T-cell (primary cell): ENCODE measurements around the gene LCT. TPM values are rescaled to one million over a fixed set of nuclear protein-coding genes. Genes with fewer than 3 reads are reported as not detected.

Experiments used
- ATAC-seq, 4 experiments: fragments of 200-7000 bp in 3 of 4; fragments of 150-1000 bp in 1 of 4; cut with Tn5 transposase; replicated peaks in 1 of 4; 1 replicate in 3 of 4; 2 replicates in 1 of 4; pipeline ENCODE4 v1.10.0; 2021; ENCODE audit warnings: moderate library complexity in 3 of 4, mild to moderate bottlenecking in 2 of 4, moderate number of reproducible peaks in 1 of 4
- CTCF ChIA-PET, 2 donors: fragments of 300-600 bp; sonication (Branson Sonifier 250); formaldehyde crosslinking; loops; one replicate each; lab custom pipeline; 2022; ENCODE audit warnings: antibody characterized with exemption in 2 of 2; lab: Charles Lee
- POLR2A ChIA-PET, 2 donors: fragments of 300-600 bp; sonication (Branson Sonifier 250); formaldehyde crosslinking; loops; one replicate each; lab custom pipeline; 2022; ENCODE audit warnings: antibody characterized with exemption in 2 of 2; lab: Charles Lee
- DNase-seq, 35 experiments: peaks; one replicate each; pipeline versions ENCODE4 v3.0.0 to v3.0.0-alpha.2; 2013 to 2023
- H3K27ac ChIP-seq: one replicate; pipeline ENCODE4 v1.5.1; 2013; ENCODE audit warnings: low read length
- H3K27me3 ChIP-seq, 2 experiments: replicated peaks in 1 of 2; 1 replicate in 1 of 2; 2 replicates in 1 of 2; pipeline versions ENCODE4 v1.6.1 to v1.7.0; 2013; ENCODE audit warnings: low read length in 1 of 2, mixed read lengths in 1 of 2; ENCODE audit not compliant: control insufficient read depth in 2 of 2, insufficient read depth in 2 of 2; ENCODE audit errors: extremely low read depth in 1 of 2
- H3K36me3 ChIP-seq, 2 donors: 1 replicate in 1 of 2; 2 replicates in 1 of 2; pipeline versions ENCODE4 v1.6.1 to v1.7.0; 2013; ENCODE audit warnings: low read length in 1 of 2; ENCODE audit not compliant: control insufficient read depth in 2 of 2, insufficient read depth in 1 of 2; ENCODE audit errors: extremely low read depth in 1 of 2
- H3K4me1 ChIP-seq, 2 experiments: 1 replicate in 1 of 2; 2 replicates in 1 of 2; pipeline versions ENCODE4 v1.6.1 to v1.7.0; 2013; ENCODE audit warnings: low read length in 2 of 2, mixed read lengths in 1 of 2; ENCODE audit not compliant: insufficient read depth in 2 of 2, control insufficient read depth in 1 of 2; ENCODE audit errors: extremely low read depth in 1 of 2
- H3K4me3 ChIP-seq, 2 donors: 1 replicate in 1 of 2; 2 replicates in 1 of 2; pipeline versions ENCODE4 v1.5.1 to v1.7.0; 2013; ENCODE audit warnings: mild to moderate bottlenecking in 2 of 2, low read length in 1 of 2, moderate library complexity in 1 of 2; ENCODE audit not compliant: control insufficient read depth in 1 of 2; ENCODE audit errors: extremely low read depth in 1 of 2
- H3K9me3 ChIP-seq: 2 replicates; pipeline ENCODE4 v1.7.0; 2013
- H3K27ac Mint-ChIP-seq, 2 donors: one replicate each; pipeline ENCODE4 v1.8.0; 2020 to 2021; ENCODE audit warnings: mild to moderate bottlenecking in 2 of 2, mixed read lengths in 2 of 2
- H3K27me3 Mint-ChIP-seq, 2 donors: one replicate each; pipeline ENCODE4 v1.8.0; 2021 to 2022; ENCODE audit warnings: mixed read lengths in 2 of 2
- H3K36me3 Mint-ChIP-seq: one replicate; pipeline ENCODE4 v1.8.0; 2021; ENCODE audit warnings: mixed read lengths
- H3K4me1 Mint-ChIP-seq, 3 donors: one replicate each; pipeline ENCODE4 v1.8.0; 2020 to 2022; ENCODE audit warnings: mixed read lengths in 3 of 3, mild to moderate bottlenecking in 1 of 3
- H3K4me3 Mint-ChIP-seq, 3 donors: one replicate each; pipeline ENCODE4 v1.8.0; 2020 to 2022; ENCODE audit warnings: mild to moderate bottlenecking in 3 of 3, mixed read lengths in 3 of 3, moderate library complexity in 3 of 3
- H3K9me3 Mint-ChIP-seq, 3 donors: one replicate each; pipeline ENCODE4 v1.8.0; 2020 to 2022; ENCODE audit warnings: mixed read lengths in 3 of 3
- WGBS: methylation state at CpG from one replicate; pipeline ENCODE4 v1.1.5; 2013; ENCODE audit warnings: missing lambda C conversion rate; ENCODE audit not compliant: insufficient coverage; 5-methylcytosine and 5-hydroxymethylcytosine counted together
- total RNA-seq, 35 experiments: library from RNA in 6 of 35; stranded (reverse) in 6 of 35; fragments of 120-200 nt in 1 of 35; gene quantifications; one replicate each; pipeline versions ENCODE4 v1.2.1 to v1.2.4 and lab custom pipeline; 2013 to 2026

LCT gene
- total RNA-seq, 5 donors from 2014 or later (not counting 1 experiment from before 2014, with no cell fraction given): 0.03 to 0.26 (median 0.10) TPM

GRCh38 chr2:135742325-135742757 is 94.6 kb downstream of the LCT start:
- H3K36me3 Mint-ChIP-seq: peaks cover 20% of the 10 kb centered on the region
- POLR2A ChIA-PET: interaction anchor here in 1 of 2 donors (0.6 to 2.0 kb wide), 8 partner anchors 10 to 1158 kb away, joined by 3 to 11 read pairs (median 4); partner anchors contain the start of genes R3HDM1 and ZRANB3
- H3K9me3 Mint-ChIP-seq: peaks cover 0 to 4% (median 3%) of the 10 kb centered on the region in 3 donors
- peaks cover 12 to 16% of the 10 kb centered on the region in 2 experiments for H3K4me1 ChIP-seq
- WGBS: under 1% methylated on average over 21 of the region's 34 CpGs
- peak in 20 of 35 experiments; percentile 1 to 71 (median 18) for DNase-seq
- peaks cover 0 to 2% of the 10 kb centered on the region in 2 donors for H3K36me3 ChIP-seq
- CTCF ChIA-PET: interaction anchor here (0.5 to 1.7 kb wide), 4 partner anchors 55 to 703 kb away, joined by 3 to 5 read pairs (median 4); partner anchors contain the start of genes R3HDM1 (in 1 of the 2) and ZRANB3 (in 1 of the 2)
- peak overlapping the region; percentile 86 to 99 for H3K4me3 ChIP-seq
- peak overlapping the region; percentile 91 to 97 (median 97) for H3K4me3 Mint-ChIP-seq
- H3K27me3 Mint-ChIP-seq: no peaks in the 10 kb centered on the region
- peaks cover 41 to 47% (median 42%) of the 10 kb centered on the region in 3 donors for H3K4me1 Mint-ChIP-seq
- H3K9me3 ChIP-seq: no peaks in the 10 kb centered on the region
- peak overlapping the region; percentile 94 to 98 for H3K27ac Mint-ChIP-seq
- H3K27ac ChIP-seq: peak overlapping the region; percentile 99
- H3K27me3 ChIP-seq: no peaks in the 10 kb centered on the region
- ATAC-seq: peak; percentile 2 to 33 (median 14)

GRCh38 chr2:135741395-135742324 is 95.3 kb downstream of the LCT start, which contains the start of gene UBXN4:
UBXN4 (plus strand) TSS chr2:135741855; CDS start chr2:135741930, 75 bp downstream.
- ATAC-seq (peak; percentile 92 to 95 (median 92)), DNase-seq (peak; percentile 84 to 96 (median 93))
- peak within 1 kb of the TSS; percentile 94 to 98 for H3K27ac Mint-ChIP-seq
- H3K27me3 ChIP-seq: no peaks in the 10 kb centered on the region
- peaks cover 17% of the 10 kb centered on the region for H3K36me3 Mint-ChIP-seq
- H3K4me1 Mint-ChIP-seq: peaks cover 37 to 43% (median 38%) of the 10 kb centered on the region in 3 donors
- POLR2A ChIA-PET: interaction anchor here (0.5 to 1.4 kb wide), 12 partner anchors 11 to 1485 kb away, joined by 3 to 9 read pairs (median 4); partner anchors contain the start of genes MCM6 (in 1 of the 2), R3HDM1 (in 1 of the 2) and ZRANB3 (in 1 of the 2)
- WGBS: under 1% methylated on average over 89 of the region's 93 CpGs
- no peaks in the 10 kb centered on the region for H3K9me3 ChIP-seq
- CTCF ChIA-PET: interaction anchor here (0.5 to 1.5 kb wide), 11 partner anchors 12 to 702 kb away, joined by 3 to 7 read pairs (median 3); partner anchors contain the start of genes DARS1 (in 1 of the 2), R3HDM1 (in 1 of the 2), RAB3GAP1 (in 1 of the 2) and ZRANB3 (in 1 of the 2)
- peak within 1 kb of the TSS; percentile 99 for H3K27ac ChIP-seq
- H3K27me3 Mint-ChIP-seq: no peaks in the 10 kb centered on the region
- H3K4me1 ChIP-seq: peaks cover 12 to 16% of the 10 kb centered on the region in 2 experiments
- H3K4me3 ChIP-seq: peak within 1 kb of the TSS; percentile 86 to 99
- H3K4me3 Mint-ChIP-seq: peak within 1 kb of the TSS; percentile 91 to 97 (median 97)
- peaks cover 0 to 2% of the 10 kb centered on the region in 2 donors for H3K36me3 ChIP-seq
- peaks cover 0 to 4% (median 3%) of the 10 kb centered on the region in 3 donors for H3K9me3 Mint-ChIP-seq

DNA sequence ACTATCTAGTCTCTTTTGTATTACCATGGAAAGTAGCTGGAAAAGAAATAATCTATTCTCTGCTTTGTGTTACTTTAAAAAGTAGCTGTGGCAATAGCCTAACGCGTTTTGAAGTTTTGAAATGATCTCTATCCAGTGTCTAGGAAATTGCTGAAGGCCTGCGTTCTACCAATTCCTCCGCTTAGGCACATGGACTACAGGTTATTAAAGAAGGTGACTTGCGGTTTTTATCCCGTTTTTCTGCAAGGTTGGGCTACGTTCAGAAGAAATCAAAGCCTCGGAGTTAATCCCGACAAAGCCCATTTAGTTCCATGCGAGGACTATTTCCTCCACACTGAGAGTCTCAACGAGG is 96.0 kb downstream of the LCT start:
- Mint-ChIP-seq H3K4me3 (peak overlapping the region in 1 of 3 donors; percentile 91), H3K4me1 (peaks cover 31 to 37% (median 31%) of the 10 kb centered on the region in 3 donors), H3K9me3 (peaks cover 0 to 4% (median 3%) of the 10 kb centered on the region in 3 donors), H3K27me3 (no peaks in the 10 kb centered on the region), H3K36me3 (peaks cover 11% of the 10 kb centered on the region), H3K27ac (peak overlapping the region in 1 of 2 donors; percentile 98)
- ChIA-PET POLR2A (interaction anchor here (0.5 to 1.4 kb wide), 10 partner anchors 12 to 1484 kb away, joined by 3 to 9 read pairs (median 4); partner anchors contain the start of genes MCM6 (in 1 of the 2), R3HDM1 (in 1 of the 2) and ZRANB3 (in 1 of the 2)), CTCF (interaction anchor here (0.6 to 1.5 kb wide), 7 partner anchors 12 to 669 kb away, joined by 3 to 7 read pairs (median 3); partner anchors contain the start of genes DARS1 (in 1 of the 2), R3HDM1 (in 1 of the 2) and ZRANB3 (in 1 of the 2))
- Histone ChIP-seq H3K27ac (peak overlapping the region; percentile 99), H3K4me3 (no peak overlapping the region), H3K9me3 (no peaks in the 10 kb centered on the region), H3K36me3 (peaks cover 0 to 1% of the 10 kb centered on the region in 2 donors), H3K27me3 (no peaks in the 10 kb centered on the region), H3K4me1 (peaks cover 11 to 16% of the 10 kb centered on the region in 2 experiments)
- DNase-seq: no peak
- no peak for ATAC-seq
- WGBS: 90% methylated on average over 7 of the region's 11 CpGs

- peaks cover 0 to 4% (median 3%) of the 10 kb centered on the region in 3 donors for H3K9me3 Mint-ChIP-seq
- DNase-seq: no peak
- no peaks in the 10 kb centered on the region for H3K27me3 Mint-ChIP-seq
- no peak overlapping the region for H3K4me3 Mint-ChIP-seq
- Histone ChIP-seq H3K9me3 (no peaks in the 10 kb centered on the region), H3K4me1 (peaks cover 9 to 13% of the 10 kb centered on the region in 2 experiments), H3K4me3 (no peak overlapping the region), H3K27ac (no peak overlapping the region), H3K27me3 (no peaks in the 10 kb centered on the region), H3K36me3 (no peaks in the 10 kb centered on the region)
- WGBS: 100% methylated on average over 3 of the region's 3 CpGs
- POLR2A ChIA-PET: interaction anchor here in 1 of 2 donors (0.6 to 1.0 kb wide), 3 partner anchors 11 to 1060 kb away, joined by 3 to 5 read pairs (median 3); no protein-coding TSS in a partner anchor
- no peak overlapping the region for H3K27ac Mint-ChIP-seq
- peaks cover 25 to 30% (median 26%) of the 10 kb centered on the region in 3 donors for H3K4me1 Mint-ChIP-seq
- ATAC-seq: no peak
- H3K36me3 Mint-ChIP-seq: peaks cover 6% of the 10 kb centered on the region
- CTCF ChIA-PET: interaction anchor here (0.6 to 1.5 kb wide), 7 partner anchors 12 to 739 kb away, joined by 3 to 7 read pairs (median 3); partner anchors contain the start of genes R3HDM1 (in 1 of the 2) and ZRANB3 (in 1 of the 2)
Measured at GRCh38 chr2:135740206-135740605, 96.8 kb downstream of the LCT start.

Other genes with a start within 250 kb of the LCT start
- 100 to 1,000 TPM in 4 of 5 donors, 10 to 100 TPM in 1; 96.6 to 140 (median 121) TPM for gene UBXN4, start 95.3 kb downstream of the LCT start, total RNA-seq
- gene MCM6, start 39.3 kb upstream of the LCT start, total RNA-seq: 10 to 100 TPM; 20.8 to 29.2 (median 26.1) TPM
- 10 to 100 TPM; 48.2 to 77.4 (median 69.4) TPM for gene DARS1, start 148.4 kb upstream of the LCT start, total RNA-seq